ENCODE measurements around the gene HSD17B13. TPM values are rescaled to one million over a fixed set of nuclear protein-coding genes. Genes with fewer than 3 reads are reported as not detected.

The HSD17B13 gene
- total RNA-seq (2022) (0.14 TPM in 2 replicates), Bru-seq, nascent RNA (percentile 26 among the genes with signal in this experiment), BruChase-seq, experiment 1, labeled RNA remaining after a 2-hour chase (percentile 40 among the genes with signal in this experiment), BruChase-seq, experiment 2, labeled RNA remaining after a 6-hour chase (percentile 35 among the genes with signal in this experiment)
- long read RNA-seq: 0 reads

DNA sequence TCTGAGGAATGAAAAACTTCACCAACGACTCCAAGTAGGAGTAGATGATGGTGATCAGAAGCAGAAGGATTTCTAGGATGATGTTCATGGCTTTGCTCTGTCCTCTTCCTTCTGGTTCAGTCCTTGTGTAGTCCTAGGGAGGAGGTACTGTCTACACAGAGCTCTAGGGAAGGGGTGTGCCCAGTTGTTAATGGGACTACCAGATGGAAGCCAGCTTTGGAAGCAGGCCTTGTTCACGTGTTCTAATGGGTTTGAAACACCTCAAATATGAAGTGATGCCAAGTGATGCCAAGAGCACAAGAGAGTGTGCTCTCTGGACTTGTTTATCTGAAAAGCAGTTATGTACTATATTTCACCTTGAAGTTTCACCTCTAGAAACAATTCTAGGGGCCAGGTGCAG lies at the start of gene HSD17B13:
Gene HSD17B13, minus strand, starts transcription at position 129 of the 400 bp plus-strand sequence. Its CDS starts 41 bp downstream, at position 88.
- H3K4me3 ChIP-seq (ENCODE audit: low read depth, low read length): no peak within 1 kb of the TSS
- no peaks in the 10 kb centered on the region for H3K9me3 Mint-ChIP-seq (ENCODE audit: unreplicated experiment)
- H3K27me3 ChIP-seq (replicated peaks; ENCODE audit: control insufficient read depth, insufficient read depth, low read length): no peaks in the 10 kb centered on the region
- H3K27me3 Mint-ChIP-seq (ENCODE audit: insufficient read depth, unreplicated experiment): no peaks in the 10 kb centered on the region
- H3K27ac Mint-ChIP-seq (ENCODE audit: unreplicated experiment): no peak within 1 kb of the TSS
- CTCF ChIA-PET: no interaction called here
- no peaks in the 10 kb centered on the region for H3K36me3 ChIP-seq (ENCODE audit: control insufficient read depth, insufficient read depth, low read length)
- POLR2A ChIA-PET: no interaction called here
- H3K36me3 Mint-ChIP-seq (ENCODE audit: insufficient read depth, unreplicated experiment): no peaks in the 10 kb centered on the region
- DNase-seq: no peak
- intact Hi-C loops (cut with micrococcal nuclease; ENCODE audit: unreplicated experiment): no loop called here
- H3K4me1 ChIP-seq: no peaks in the 10 kb centered on the region
- no peak for TF ChIP-seq CTCF (IDR thresholded peaks at IDR 0.05; ENCODE audit: insufficient read depth in 1 of 2, low read depth in 1 of 2, low read length in 1 of 2, severe bottlenecking in 1 of 2, unreplicated experiment in 1 of 2)
- no peak within 1 kb of the TSS for H3K4me3 Mint-ChIP-seq (ENCODE audit: unreplicated experiment)
- H3K9me3 ChIP-seq: no peaks in the 10 kb centered on the region
- H3K4me1 Mint-ChIP-seq (ENCODE audit: low read depth, unreplicated experiment): no peaks in the 10 kb centered on the region
- BruUV-seq (replicated peaks): no TSS peak

- Histone ChIP-seq H3K9me3 (no peaks in the 10 kb centered on the region), H3K27me3 (replicated peaks; ENCODE audit: control insufficient read depth, insufficient read depth, low read length) (no peaks in the 10 kb centered on the region), H3K4me3 (ENCODE audit: low read depth, low read length) (no peak overlapping the region), H3K4me1 (peaks cover 17% of the 10 kb centered on the region), H3K36me3 (ENCODE audit: control insufficient read depth, insufficient read depth, low read length) (no peaks in the 10 kb centered on the region)
- Mint-ChIP-seq H3K4me3 (ENCODE audit: unreplicated experiment) (no peak overlapping the region), H3K36me3 (ENCODE audit: insufficient read depth, unreplicated experiment) (peaks cover 31% of the 10 kb centered on the region), H3K9me3 (ENCODE audit: unreplicated experiment) (no peaks in the 10 kb centered on the region), H3K4me1 (ENCODE audit: low read depth, unreplicated experiment) (peaks cover 18% of the 10 kb centered on the region), H3K27ac (ENCODE audit: unreplicated experiment) (no peak overlapping the region), H3K27me3 (ENCODE audit: insufficient read depth, unreplicated experiment) (no peaks in the 10 kb centered on the region)
- CTCF ChIA-PET: no interaction called here
- no peak for DNase-seq
- TF ChIP-seq CTCF (IDR thresholded peaks at IDR 0.05; ENCODE audit: insufficient read depth in 1 of 2, low read depth in 1 of 2, low read length in 1 of 2, severe bottlenecking in 1 of 2, unreplicated experiment in 1 of 2): no peak
- POLR2A ChIA-PET: no interaction called here
- intact Hi-C loops (cut with micrococcal nuclease; ENCODE audit: unreplicated experiment): no loop called here
- BruUV-seq (replicated peaks): no TSS peak
These were observed 47.4 kb upstream of the HSD17B13 start for GRCh38 chr4:87370068-87370467.

GRCh38 chr4:87366521-87367162 lies 44.0 kb upstream of the HSD17B13 start:
- Histone ChIP-seq H3K9me3 (no peaks in the 10 kb centered on the region), H3K27me3 (replicated peaks; ENCODE audit: control insufficient read depth, insufficient read depth, low read length) (no peaks in the 10 kb centered on the region), H3K4me1 (peaks cover 23% of the 10 kb centered on the region), H3K4me3 (ENCODE audit: low read depth, low read length) (no peak overlapping the region), H3K36me3 (ENCODE audit: control insufficient read depth, insufficient read depth, low read length) (peaks cover 3% of the 10 kb centered on the region; the same call in 1 of the 2 replicates)
- no peak overlapping the region for H3K27ac Mint-ChIP-seq (ENCODE audit: unreplicated experiment)
- intact Hi-C loops (cut with micrococcal nuclease; ENCODE audit: unreplicated experiment): no loop called here
- H3K4me1 Mint-ChIP-seq (ENCODE audit: low read depth, unreplicated experiment): peaks cover 18% of the 10 kb centered on the region
- peaks cover 42% of the 10 kb centered on the region for H3K36me3 Mint-ChIP-seq (ENCODE audit: insufficient read depth, unreplicated experiment)
- no peak overlapping the region for H3K4me3 Mint-ChIP-seq (ENCODE audit: unreplicated experiment)
- no TSS peak for BruUV-seq (replicated peaks)
- no peaks in the 10 kb centered on the region for H3K27me3 Mint-ChIP-seq (ENCODE audit: insufficient read depth, unreplicated experiment)
- no peak for TF ChIP-seq CTCF (IDR thresholded peaks at IDR 0.05; ENCODE audit: insufficient read depth in 1 of 2, low read depth in 1 of 2, low read length in 1 of 2, severe bottlenecking in 1 of 2, unreplicated experiment in 1 of 2)
- CTCF ChIA-PET: no interaction called here
- DNase-seq: no peak
- no peaks in the 10 kb centered on the region for H3K9me3 Mint-ChIP-seq (ENCODE audit: unreplicated experiment)
- POLR2A ChIA-PET: interaction anchor here (0.5 kb wide), 1 partner anchor 51 kb away, joined by 6 read pairs; no protein-coding TSS in a partner anchor
